ENCODE measurements around the gene B4GALT4. TPM values are rescaled to one million over a fixed set of nuclear protein-coding genes. Genes with fewer than 3 reads are reported as not detected.
A peak's percentile ranks its signal among the peaks of the same experiment; 100 is the strongest.

The B4GALT4 gene
- total and polyA plus RNA-seq, 2 of the 8 experiments (the other 6 are each of a cell fraction or from before 2014, with no cell fraction given): 14.6 to 44.7 TPM

GRCh38 chr3:119276680-119277079 is 36.0 kb upstream of the B4GALT4 start:
- H3K79me2 ChIP-seq (ENCODE audit: control insufficient read depth in 1 of 2, insufficient read depth in 2 of 2, low read length in 2 of 2): no peaks in the 10 kb centered on the region
- H2AK5ac ChIP-seq (ENCODE audit: low read depth, low read length): no peak overlapping the region
- DNase-seq (ENCODE audit: low read depth in 1 of 2, low spot score in 2 of 2) (no peak), FAIRE-seq (no peak)
- H3K14ac ChIP-seq (ENCODE audit: insufficient read length): no peak overlapping the region
- H3K4me3 ChIP-seq (ENCODE audit: extremely low read depth in 1 of 4, insufficient read depth in 2 of 4, low read depth in 3 of 4, low read length in 4 of 4): no peak overlapping the region
- H2BK120ac ChIP-seq (replicated peaks; ENCODE audit: low read depth, low read length): peak overlapping the region; percentile 18
- H3K23ac ChIP-seq (ENCODE audit: insufficient read length): no peak overlapping the region
- H3K18ac ChIP-seq (ENCODE audit: extremely low read depth, low read length): no peak overlapping the region
- H3K4me2 ChIP-seq (ENCODE audit: insufficient read depth in 1 of 2, low read depth in 2 of 2, low read length in 2 of 2): no peak overlapping the region
- no peak overlapping the region for H4K91ac ChIP-seq (replicated peaks; ENCODE audit: insufficient read length, low read length)
- POLR2A ChIA-PET (ENCODE audit: partially characterized antibody): interaction anchor here (1.8 kb wide), 1 partner anchor 36 kb away, joined by 5 read pairs; the partner anchor contains the start of gene B4GALT4
- H3K79me1 ChIP-seq (ENCODE audit: low read depth, low read length): no peaks in the 10 kb centered on the region
- H2AFZ ChIP-seq (ENCODE audit: low read length): no peak overlapping the region
- H3K27me3 ChIP-seq (replicated peaks in 1 of 4; ENCODE audit: control insufficient read depth in 3 of 4, extremely low read depth in 1 of 4, insufficient read depth in 3 of 4, low read length in 3 of 4): no peaks in the 10 kb centered on the region
- no peak overlapping the region for H4K8ac ChIP-seq (ENCODE audit: extremely low read depth, insufficient read depth, low read length)
- H3K27ac ChIP-seq (ENCODE audit: low read depth, low read length): no peak overlapping the region
- CTCF ChIA-PET (ENCODE audit: partially characterized antibody): interaction anchor here (0.6 to 4.0 kb wide), 13 partner anchors 12 to 218 kb away, joined by 3 to 25 read pairs (median 5); partner anchors contain the start of gene POGLUT1
- no peak overlapping the region for H2BK20ac ChIP-seq (ENCODE audit: low read length)
- no peak overlapping the region for H4K5ac ChIP-seq (ENCODE audit: insufficient read length, low read depth, low read length)
- H3K9me3 ChIP-seq (ENCODE audit: insufficient read depth in 2 of 2, low read depth in 1 of 2, low read length in 1 of 2): 0 out of 4 replicates have a peak, but pooled peaks cover 0 to 4% of the 10 kb centered on the region in 2 experiments
- H3K23me2 ChIP-seq (ENCODE audit: low read depth, low read length): no peaks in the 10 kb centered on the region
- H2BK12ac ChIP-seq (ENCODE audit: low read depth, low read length): no peak overlapping the region
- no peaks in the 10 kb centered on the region for H4K20me1 ChIP-seq (replicated peaks in 1 of 2; ENCODE audit: control insufficient read depth in 1 of 2, insufficient read depth in 2 of 2, low read length in 2 of 2)
- no peak overlapping the region for H2BK15ac ChIP-seq (ENCODE audit: low read length)
- no peak overlapping the region for H2BK5ac ChIP-seq (ENCODE audit: low read depth, low read length)
- H3K4ac ChIP-seq (replicated peaks; ENCODE audit: insufficient read length, low read depth, low read length): no peak overlapping the region
- WGBS, 2 experiments (ENCODE audit: extremely low coverage in 1 of 2, insufficient coverage in 1 of 2, insufficient read length in 1 of 2, insufficient replicate concordance in 2 of 2, low coverage in 1 of 2, low lambda C conversion rate in 2 of 2, missing lambda C conversion rate in 1 of 2): 98% methylated on average over 5 of the region's 5 CpGs; no CpG with 5 or more reads in 1 of the 2 experiments
- TF ChIP-seq CBX8 (IDR thresholded peaks at IDR 0.05; ENCODE audit: borderline replicate concordance, low read depth, low read length): no peak
- TF ChIP-seq EP300 (IDR thresholded peaks at IDR 0.05; ENCODE audit: borderline replicate concordance in 1 of 2, low read depth in 2 of 2, low read length in 2 of 2): no peak
- TF ChIP-seq RBBP5 (IDR thresholded peaks at IDR 0.05; ENCODE audit: borderline replicate concordance, low read depth, low read length): no peak
- TF ChIP-seq E2F6 (IDR thresholded peaks at IDR 0.05): no peak
- TF ChIP-seq CTBP2 (IDR thresholded peaks at IDR 0.05; ENCODE audit: borderline replicate concordance, insufficient read depth, insufficient read length, low read length): no peak
- no peak for TF ChIP-seq GTF2F1 (IDR thresholded peaks at IDR 0.05; ENCODE audit: borderline replicate concordance, low read depth, low read length)
- H3K9ac ChIP-seq (replicated peaks in 1 of 4; ENCODE audit: extremely low read depth in 1 of 4, low read depth in 3 of 4, low read length in 3 of 4): no peak overlapping the region
- H3K36me3 ChIP-seq (ENCODE audit: control insufficient read depth in 2 of 4, insufficient read depth in 4 of 4, low read length in 3 of 4): no peaks in the 10 kb centered on the region
- no peak overlapping the region for H3K56ac ChIP-seq (replicated peaks; ENCODE audit: insufficient read length, low read depth, low read length)
- H3K4me1 ChIP-seq (replicated peaks in 1 of 4; ENCODE audit: control insufficient read depth in 3 of 4, insufficient read depth in 4 of 4, low read length in 3 of 4): peaks cover 0 to 6% (median 0%) of the 10 kb centered on the region in 4 experiments; a peak in 1 of 7 replicates
